Trophoblast cell (in vitro differentiated cells and primary cell): ENCODE data around the gene DGKA.

Experiments
- DNase-seq, 2 donors: peaks; one replicate each; pipeline ENCODE4 v3.0.0-alpha.2; 2016
- H2AFZ ChIP-seq: 2 replicates; pipeline ENCODE4 v1.6.1; 2013; ENCODE audit warnings: low read length, moderate library complexity, mild to moderate bottlenecking; ENCODE audit not compliant: insufficient read depth, poor library complexity
- H2AK5ac ChIP-seq: 2 replicates; pipeline ENCODE4 v1.6.1; 2013; ENCODE audit warnings: mild to moderate bottlenecking, low read length
- H2BK120ac ChIP-seq: 2 replicates; pipeline ENCODE4 v1.6.1; 2013; ENCODE audit warnings: low read length, mild to moderate bottlenecking, moderate library complexity; ENCODE audit not compliant: insufficient read depth, poor library complexity
- H2BK12ac ChIP-seq: 2 replicates; pipeline ENCODE4 v1.6.1; 2013; ENCODE audit warnings: mild to moderate bottlenecking, low read length, moderate library complexity
- H2BK5ac ChIP-seq: 2 replicates; pipeline ENCODE4 v1.6.1; 2013; ENCODE audit warnings: low read length, low read depth, moderate library complexity, mild to moderate bottlenecking; ENCODE audit not compliant: poor library complexity
- H3K14ac ChIP-seq: 2 replicates; pipeline ENCODE4 v1.6.1; 2013; ENCODE audit warnings: mild to moderate bottlenecking, low read length
- H3K18ac ChIP-seq: 2 replicates; pipeline ENCODE4 v1.6.1; 2013; ENCODE audit warnings: mild to moderate bottlenecking, low read length
- H3K23ac ChIP-seq: 2 replicates; pipeline ENCODE4 v1.6.1; 2013; ENCODE audit warnings: low read length
- H3K27ac ChIP-seq: 2 replicates; pipeline ENCODE4 v1.5.1; 2013; ENCODE audit warnings: low read depth, mild to moderate bottlenecking, inconsistent platforms, low read length, moderate library complexity
- H3K27me3 ChIP-seq: 2 replicates; pipeline ENCODE4 v1.6.1; 2013; ENCODE audit warnings: inconsistent platforms, mild to moderate bottlenecking, low read length, moderate library complexity; ENCODE audit not compliant: insufficient read depth
- H3K36me3 ChIP-seq, 2 experiments: 1 replicate in 1 of 2; 2 replicates in 1 of 2; pipeline ENCODE4 v1.6.1; 2013; ENCODE audit warnings: low read length in 2 of 2, mild to moderate bottlenecking in 2 of 2, moderate library complexity in 1 of 2; ENCODE audit not compliant: insufficient read depth in 2 of 2, control insufficient read depth in 1 of 2
- H3K4ac ChIP-seq: 2 replicates; pipeline ENCODE4 v1.6.1; 2013; ENCODE audit warnings: low read depth, mild to moderate bottlenecking, low read length, moderate library complexity
- H3K4me1 ChIP-seq, 2 experiments: 1 replicate in 1 of 2; 2 replicates in 1 of 2; pipeline ENCODE4 v1.6.1; 2013; ENCODE audit warnings: low read length in 2 of 2, mild to moderate bottlenecking in 2 of 2, moderate library complexity in 1 of 2; ENCODE audit not compliant: insufficient read depth in 2 of 2, control insufficient read depth in 1 of 2
- H3K4me2 ChIP-seq: 2 replicates; pipeline ENCODE4 v1.6.1; 2013; ENCODE audit warnings: inconsistent platforms, mild to moderate bottlenecking, low read length, moderate library complexity
- H3K4me3 ChIP-seq: 2 replicates; pipeline ENCODE4 v1.5.1; 2013; ENCODE audit warnings: mild to moderate bottlenecking, low read depth, low read length, inconsistent platforms
- H3K79me1 ChIP-seq: one replicate; pipeline ENCODE4 v1.6.1; 2013; ENCODE audit warnings: low read length
- H3K79me2 ChIP-seq: 2 replicates; pipeline ENCODE4 v1.6.1; 2013; ENCODE audit warnings: low read length, mild to moderate bottlenecking; ENCODE audit not compliant: control insufficient read depth, insufficient read depth, poor library complexity
- H3K9ac ChIP-seq: 2 replicates; pipeline ENCODE4 v1.6.1; 2013; ENCODE audit warnings: mild to moderate bottlenecking, low read length
- H3K9me3 ChIP-seq: 2 replicates; pipeline ENCODE4 v1.6.1; 2013; ENCODE audit warnings: low read depth, mild to moderate bottlenecking, control low read depth, inconsistent platforms, low read length; ENCODE audit not compliant: insufficient read depth
- H4K12ac ChIP-seq: 2 replicates; pipeline ENCODE4 v1.6.1; 2013; ENCODE audit warnings: low read depth, mild to moderate bottlenecking, low read length, moderate library complexity
- H4K8ac ChIP-seq: 2 replicates; pipeline ENCODE4 v1.6.1; 2013; ENCODE audit warnings: low read depth, mild to moderate bottlenecking, low read length, moderate library complexity
- H4K91ac ChIP-seq: one replicate; pipeline ENCODE4 v1.6.1; 2013; ENCODE audit warnings: low read depth, mild to moderate bottlenecking, low read length, moderate library complexity
- WGBS: extraction: QIAGEN DNeasy Blood & Tissue Kit; methylation state at CpG from one replicate; pipeline ENCODE4 v1.1.7; 2013; ENCODE audit warnings: missing lambda C conversion rate; ENCODE audit not compliant: insufficient read length, insufficient coverage; ENCODE audit errors: extremely low coverage; 5-methylcytosine and 5-hydroxymethylcytosine counted together

DGKA gene

DNA sequence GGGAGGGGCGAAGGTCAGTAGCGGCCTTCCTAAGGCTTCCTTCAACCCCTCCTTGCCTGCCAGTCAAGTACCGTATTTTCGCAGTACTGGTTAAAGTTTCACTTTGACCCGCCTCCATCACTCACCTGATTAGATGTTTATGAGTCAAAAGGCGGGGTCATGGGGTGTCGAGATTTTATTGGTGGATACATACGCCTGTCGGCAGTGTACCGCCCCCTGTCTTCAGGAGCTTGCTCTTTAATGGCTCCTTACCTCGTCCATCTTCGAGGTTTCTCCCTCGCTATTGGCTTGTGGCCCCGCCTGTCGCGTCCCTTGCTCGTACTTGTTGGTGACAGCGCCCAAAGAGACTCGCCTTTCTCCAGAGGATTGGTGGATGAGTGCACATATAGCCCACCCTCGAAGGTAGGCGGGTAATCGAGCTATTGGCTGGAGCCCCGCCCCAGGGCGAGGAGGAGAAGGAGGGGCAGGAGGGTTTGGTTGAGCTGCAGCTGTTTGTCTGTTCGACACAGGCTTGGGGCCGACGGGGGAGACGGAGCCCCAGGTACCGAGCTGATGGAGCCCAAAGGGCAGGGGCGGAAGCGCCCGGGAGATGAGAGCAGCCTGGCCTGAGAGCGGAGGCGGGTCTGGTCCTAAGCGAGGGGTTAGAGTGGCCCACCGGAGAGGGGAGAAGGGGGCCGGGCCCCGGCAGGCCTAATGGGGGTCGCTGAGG is 42.8 kb downstream of the DGKA start, which contains the start of gene RAB5B:
RAB5B (plus strand) TSS at position 480 of the 709 bp plus-strand sequence. CDS start 12,883 bp downstream, outside the sequence.
- H3K4me3 ChIP-seq, result peak within 1 kb of the TSS; percentile 91
- peaks cover 10% of the 10 kb centered on the region for H3K79me1 ChIP-seq
- WGBS, result no CpG with 5 or more reads among the region's 39 CpGs
- DNase-seq, result peak; percentile 100
- peak within 1 kb of the TSS; percentile 92 for H3K14ac ChIP-seq
- peaks cover 12% of the 10 kb centered on the region for H3K79me2 ChIP-seq
- peak within 1 kb of the TSS; percentile 96 for H4K91ac ChIP-seq
- peak within 1 kb of the TSS; percentile 79 for H2BK120ac ChIP-seq
- H2BK5ac ChIP-seq, result peak within 1 kb of the TSS; percentile 94
- H3K9me3 ChIP-seq, result no peaks in the 10 kb centered on the region
- H3K27me3 ChIP-seq, result no peaks in the 10 kb centered on the region
- H3K4me2 ChIP-seq, result peak within 1 kb of the TSS; percentile 77
- peak within 1 kb of the TSS; percentile 51 for H2AK5ac ChIP-seq
- H4K8ac ChIP-seq, result peak within 1 kb of the TSS; percentile 84
- H3K36me3 ChIP-seq, result peaks cover 15 to 28% of the 10 kb centered on the region in 2 experiments
- peak within 1 kb of the TSS; percentile 82 for H3K4ac ChIP-seq
- H2BK12ac ChIP-seq, result peak within 1 kb of the TSS; percentile 4
- peak within 1 kb of the TSS; percentile 92 for H3K18ac ChIP-seq
- H3K27ac ChIP-seq, result peak within 1 kb of the TSS; percentile 80
- H2AFZ ChIP-seq, result peak within 1 kb of the TSS; percentile 51
- peaks cover 14 to 17% of the 10 kb centered on the region in 2 experiments for H3K4me1 ChIP-seq
- H4K12ac ChIP-seq, result peak within 1 kb of the TSS; percentile 81
- peak within 1 kb of the TSS; percentile 93 for H3K23ac ChIP-seq
- peak within 1 kb of the TSS; percentile 92 for H3K9ac ChIP-seq

- H3K36me3 ChIP-seq, result peaks cover 14 to 25% of the 10 kb centered on the region in 2 experiments
- peak in 1 of 2 donors; percentile 56 for DNase-seq
- H2BK5ac ChIP-seq, result peak overlapping the region; percentile 94
- peaks cover 14 to 17% of the 10 kb centered on the region in 2 experiments for H3K4me1 ChIP-seq
- H3K79me2 ChIP-seq, result peaks cover 12% of the 10 kb centered on the region
- H3K14ac ChIP-seq, result peak overlapping the region; percentile 92
- no CpG with 5 or more reads among the region's 15 CpGs for WGBS
- H2AK5ac ChIP-seq, result peak overlapping the region; percentile 51
- peak overlapping the region; percentile 92 for H3K9ac ChIP-seq
- H3K4me2 ChIP-seq, result peak overlapping the region; percentile 77
- H3K79me1 ChIP-seq, result peaks cover 10% of the 10 kb centered on the region
- H3K9me3 ChIP-seq, result no peaks in the 10 kb centered on the region
- H3K27me3 ChIP-seq, result no peaks in the 10 kb centered on the region
- H2AFZ ChIP-seq, result peak overlapping the region; percentile 51
- H2BK120ac ChIP-seq, result peak overlapping the region; percentile 79
- peak overlapping the region; percentile 96 for H4K91ac ChIP-seq
- H2BK12ac ChIP-seq, result no peak overlapping the region
- H3K27ac ChIP-seq, result peak overlapping the region; percentile 80
- no peak overlapping the region for H3K23ac ChIP-seq
- H3K4me3 ChIP-seq, result peak overlapping the region; percentile 91
- H4K12ac ChIP-seq, result peak overlapping the region; percentile 81
- H4K8ac ChIP-seq, result peak overlapping the region; percentile 84
- H3K4ac ChIP-seq, result peak overlapping the region; percentile 82
- H3K18ac ChIP-seq, result peak overlapping the region; percentile 92
Measured at GRCh38 chr12:55974308-55974730, 43.4 kb downstream of the DGKA start.

DNA sequence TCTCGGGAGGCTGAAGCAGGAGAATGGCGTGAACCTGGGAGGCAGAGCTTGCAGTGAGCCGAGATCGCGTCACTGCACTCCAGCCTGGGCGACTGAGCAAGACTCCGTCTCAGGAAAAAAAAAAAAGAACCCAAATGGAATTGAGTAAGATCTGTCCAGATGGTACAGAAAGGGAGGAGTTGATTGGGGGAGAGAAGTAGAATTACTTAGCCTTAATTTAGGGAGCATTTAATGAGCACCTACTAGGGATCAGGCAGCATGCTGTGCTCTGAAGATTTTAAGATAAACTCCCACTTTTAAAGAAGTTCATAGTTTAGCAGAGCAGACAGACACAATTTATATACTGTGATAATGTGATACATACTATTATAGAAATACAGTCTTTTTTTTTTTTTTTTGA is 47.4 kb downstream of the DGKA start:
- WGBS, result no CpG with 5 or more reads among the region's 7 CpGs
- no peaks in the 10 kb centered on the region for H3K4me1 ChIP-seq

GRCh38 chr12:55979069-55979468 is 48.1 kb downstream of the DGKA start:
- H3K27ac ChIP-seq, result no peak overlapping the region
- H3K4me2 ChIP-seq, result no peak overlapping the region
- no peak overlapping the region for H3K9ac ChIP-seq
- no peak overlapping the region for H2BK120ac ChIP-seq
- no peak overlapping the region for H4K91ac ChIP-seq
- H4K8ac ChIP-seq, result no peak overlapping the region
- no CpG with 5 or more reads among the region's 3 CpGs for WGBS
- H3K79me2 ChIP-seq, result peaks cover 8% of the 10 kb centered on the region
- H2AFZ ChIP-seq, result no peak overlapping the region
- no peaks in the 10 kb centered on the region for H3K9me3 ChIP-seq
- H3K4ac ChIP-seq, result no peak overlapping the region
- DNase-seq, result no peak
- H3K4me1 ChIP-seq, result no peaks in the 10 kb centered on the region
- no peaks in the 10 kb centered on the region for H3K27me3 ChIP-seq
- no peak overlapping the region for H3K18ac ChIP-seq
- H3K36me3 ChIP-seq, result peaks cover 16 to 25% of the 10 kb centered on the region in 2 experiments
- H2BK5ac ChIP-seq, result no peak overlapping the region
- H3K14ac ChIP-seq, result no peak overlapping the region
- no peak overlapping the region for H3K4me3 ChIP-seq
- no peak overlapping the region for H4K12ac ChIP-seq
- no peak overlapping the region for H2BK12ac ChIP-seq
- no peak overlapping the region for H2AK5ac ChIP-seq
- no peak overlapping the region for H3K23ac ChIP-seq
- peaks cover 6% of the 10 kb centered on the region for H3K79me1 ChIP-seq

More for the DNA sequence above, 47.4 kb downstream of the DGKA start:
- no peak for DNase-seq
- Histone ChIP-seq H4K91ac (no peak overlapping the region), H3K9ac (no peak overlapping the region), H2BK5ac (no peak overlapping the region), H3K4me3 (no peak overlapping the region), H3K4me2 (no peak overlapping the region), H3K27ac (no peak overlapping the region), H3K14ac (no peak overlapping the region), H3K4ac (no peak overlapping the region), H3K9me3 (no peaks in the 10 kb centered on the region), H2AFZ (no peak overlapping the region), H4K8ac (no peak overlapping the region), H2BK12ac (no peak overlapping the region), H3K27me3 (no peaks in the 10 kb centered on the region), H2AK5ac (no peak overlapping the region), H2BK120ac (no peak overlapping the region), H3K79me1 (peaks cover 8% of the 10 kb centered on the region), H3K36me3 (peaks cover 11 to 20% of the 10 kb centered on the region in 2 experiments), H3K79me2 (peaks cover 10% of the 10 kb centered on the region), H3K18ac (no peak overlapping the region), H4K12ac (no peak overlapping the region), H3K23ac (no peak overlapping the region)
